CD4-positive, alpha-beta T cell treated with Interleukin-17A for 1 hour (primary cell): Measurements from ENCODE around the gene AHRR.
"Not testable (repeated sequence)": the region's sequence is repeated elsewhere in the genome, so short reads cannot be mapped to it uniquely, and the experiment has no call there.

ENCODE experiments used
- DNase-seq: peaks from one replicate; pipeline ENCODE4 v3.0.0-alpha.2; 2020

Gene AHRR

GRCh38 chr5:478369-478981 is 157.0 kb downstream of the AHRR start:
- no peak for DNase-seq

- DNase-seq: no peak
Measured at GRCh38 chr5:478982-479535, 157.5 kb downstream of the AHRR start.

GRCh38 chr5:479566-480319 is 158.2 kb downstream of the AHRR start:
- no peak for DNase-seq

GRCh38 chr5:481347-481746 is 159.8 kb downstream of the AHRR start:
- DNase-seq: no peak

GRCh38 chr5:482021-482420 is 160.5 kb downstream of the AHRR start:
- no peak for DNase-seq

- no peak for DNase-seq
Measured at GRCh38 chr5:482506-482905, 161.0 kb downstream of the AHRR start.

- DNase-seq: no peak
Measured at GRCh38 chr5:483011-483410, 161.5 kb downstream of the AHRR start.

- no peak for DNase-seq
Measured at GRCh38 chr5:483434-484140, 162.1 kb downstream of the AHRR start.

GRCh38 chr5:484556-484955 is 163.0 kb downstream of the AHRR start:
- no peak for DNase-seq

GRCh38 chr5:485113-485945 is 163.8 kb downstream of the AHRR start:
- DNase-seq: no peak

- no peak for DNase-seq
Measured at GRCh38 chr5:485946-486491, 164.5 kb downstream of the AHRR start.

GRCh38 chr5:486597-486996 is 165.1 kb downstream of the AHRR start:
- not testable (repeated sequence) for DNase-seq
